Measurements from ENCODE around the gene FAHD1. TPM values are rescaled to one million over a fixed set of nuclear protein-coding genes. Genes with fewer than 3 reads are reported as not detected.
"Not testable (repeated sequence)": the region's sequence is repeated elsewhere in the genome, so short reads cannot be mapped to it uniquely, and the experiment has no call there.

FAHD1 gene
- total RNA-seq, 3 donors from 2014 or later = 27.2 to 35.4 (median 29.7) TPM

DNA sequence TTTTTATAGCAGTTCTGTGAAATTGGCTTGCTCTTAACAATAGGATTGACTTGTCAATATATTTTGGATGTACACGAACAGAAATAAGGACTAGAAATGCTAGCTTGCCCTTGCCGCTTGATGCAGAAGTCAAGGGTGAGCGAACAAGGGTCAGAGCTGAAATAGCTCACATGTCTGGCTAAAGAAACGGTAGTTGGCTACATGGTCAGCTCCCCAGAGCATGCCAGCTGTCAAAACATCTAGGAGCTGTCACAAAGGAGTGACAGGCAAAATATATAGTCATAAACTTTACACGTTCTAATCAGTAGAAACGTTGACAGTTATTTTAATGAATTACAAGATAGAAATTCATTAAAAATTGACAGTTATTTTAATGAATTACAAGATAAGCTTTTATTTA lies 47.8 kb downstream of the FAHD1 start:
- Histone ChIP-seq H3K27me3 (peaks cover 0 to 3% of the 10 kb centered on the region in 2 donors), H3K4me3 (no peak overlapping the region), H3K4me1 (no peaks in the 10 kb centered on the region), H3K36me3 (no peaks in the 10 kb centered on the region), H3K9me3 (no peaks in the 10 kb centered on the region), H3K27ac (no peak overlapping the region)
- TF ChIP-seq POLR2AphosphoS5 (IDR thresholded peaks at IDR 0.05) (no peak), POLR2A (IDR thresholded peaks at IDR 0.05) (no peak)
- TF ChIP-seq, protein P1, sequence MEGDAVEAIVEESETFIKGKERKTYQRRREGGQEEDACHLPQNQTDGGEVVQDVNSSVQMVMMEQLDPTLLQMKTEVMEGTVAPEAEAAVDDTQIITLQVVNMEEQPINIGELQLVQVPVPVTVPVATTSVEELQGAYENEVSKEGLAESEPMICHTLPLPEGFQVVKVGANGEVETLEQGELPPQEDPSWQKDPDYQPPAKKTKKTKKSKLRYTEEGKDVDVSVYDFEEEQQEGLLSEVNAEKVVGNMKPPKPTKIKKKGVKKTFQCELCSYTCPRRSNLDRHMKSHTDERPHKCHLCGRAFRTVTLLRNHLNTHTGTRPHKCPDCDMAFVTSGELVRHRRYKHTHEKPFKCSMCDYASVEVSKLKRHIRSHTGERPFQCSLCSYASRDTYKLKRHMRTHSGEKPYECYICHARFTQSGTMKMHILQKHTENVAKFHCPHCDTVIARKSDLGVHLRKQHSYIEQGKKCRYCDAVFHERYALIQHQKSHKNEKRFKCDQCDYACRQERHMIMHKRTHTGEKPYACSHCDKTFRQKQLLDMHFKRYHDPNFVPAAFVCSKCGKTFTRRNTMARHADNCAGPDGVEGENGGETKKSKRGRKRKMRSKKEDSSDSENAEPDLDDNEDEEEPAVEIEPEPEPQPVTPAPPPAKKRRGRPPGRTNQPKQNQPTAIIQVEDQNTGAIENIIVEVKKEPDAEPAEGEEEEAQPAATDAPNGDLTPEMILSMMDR (IDR thresholded peaks at IDR 0.05) = no peak
- intact Hi-C loops (cut with DNase I; ENCODE audit: low total_unique reads) = no loop called here
- no peak for DNase-seq (ENCODE audit: low spot score in 2 of 2)

- H3K27ac ChIP-seq; H3K4me1 ChIP-seq; DNase-seq (ENCODE audit: low spot score in 2 of 2); H3K9me3 ChIP-seq; H3K36me3 ChIP-seq; H3K4me3 ChIP-seq; H3K27me3 ChIP-seq; intact Hi-C loops (cut with DNase I; ENCODE audit: low total_unique reads): not testable (repeated sequence)
These were observed 49.1 kb downstream of the FAHD1 start for GRCh38 chr16:1876066-1876465.

GRCh38 chr16:1876468-1876867 lies 49.5 kb downstream of the FAHD1 start:
- TF ChIP-seq POLR2A (IDR thresholded peaks at IDR 0.05) = no peak
- no peak for TF ChIP-seq POLR2AphosphoS5 (IDR thresholded peaks at IDR 0.05)
- TF ChIP-seq, protein P1 (IDR thresholded peaks at IDR 0.05) = no peak
- intact Hi-C loops (cut with DNase I; ENCODE audit: low total_unique reads) = no loop called here
- Histone ChIP-seq H3K4me3 (no peak overlapping the region), H3K9me3 (no peaks in the 10 kb centered on the region), H3K27me3 (peaks cover 0 to 3% of the 10 kb centered on the region in 2 donors), H3K27ac (no peak overlapping the region), H3K36me3 (no peaks in the 10 kb centered on the region), H3K4me1 (no peaks in the 10 kb centered on the region)
- no peak for DNase-seq (ENCODE audit: low spot score in 2 of 2)

DNA sequence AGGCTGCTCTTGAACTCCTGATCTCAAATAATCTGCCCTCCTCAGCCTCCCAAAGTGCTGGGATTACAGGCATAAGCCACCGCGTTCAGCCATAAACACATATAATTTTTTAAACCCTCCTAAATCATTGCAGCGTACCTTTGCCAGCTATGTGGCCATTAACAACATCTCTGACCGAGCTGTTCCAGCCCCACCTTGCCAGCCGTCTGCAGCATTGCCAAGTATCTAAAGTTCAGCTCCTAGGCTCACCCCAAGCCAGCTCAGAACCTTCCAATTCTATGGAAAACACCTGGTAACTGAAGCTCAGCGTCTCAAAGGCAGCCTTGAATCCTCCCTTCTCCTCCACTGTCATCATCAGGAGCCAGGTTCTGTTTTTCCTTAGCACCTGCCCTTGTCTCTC lies 50.1 kb downstream of the FAHD1 start:
- intact Hi-C loops (cut with DNase I; ENCODE audit: low total_unique reads) = no loop called here
- no peak overlapping the region for H3K27ac ChIP-seq
- H3K4me1 ChIP-seq = no peaks in the 10 kb centered on the region
- DNase-seq (ENCODE audit: low spot score in 2 of 2) = no peak
- H3K9me3 ChIP-seq = no peaks in the 10 kb centered on the region
- H3K27me3 ChIP-seq = peaks cover 0 to 1% of the 10 kb centered on the region in 2 donors
- TF ChIP-seq POLR2AphosphoS5 (IDR thresholded peaks at IDR 0.05) (no peak), POLR2A (IDR thresholded peaks at IDR 0.05) (no peak)
- TF ChIP-seq, protein P1 (IDR thresholded peaks at IDR 0.05) = no peak
- H3K36me3 ChIP-seq = no peaks in the 10 kb centered on the region
- H3K4me3 ChIP-seq = no peak overlapping the region

DNA sequence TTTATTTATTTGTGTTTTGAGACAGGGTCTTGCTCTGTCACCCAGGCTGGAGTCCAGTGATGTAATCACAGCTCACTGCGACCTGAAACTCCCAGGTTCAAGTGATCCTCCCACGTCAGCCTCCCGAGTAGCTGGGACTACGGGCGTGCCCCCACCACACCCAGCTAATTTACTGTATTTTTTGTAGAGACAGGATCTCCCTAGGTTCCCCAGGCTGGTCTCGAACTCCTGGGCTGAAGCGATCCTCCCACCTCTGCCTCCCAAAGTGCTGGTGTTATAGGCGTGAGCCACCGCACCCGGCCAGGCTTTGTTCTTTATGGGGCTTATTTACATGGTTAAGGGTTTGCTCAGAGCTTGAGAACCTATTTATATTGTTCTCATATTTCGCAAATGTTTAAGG lies 50.8 kb downstream of the FAHD1 start:
- no peaks in the 10 kb centered on the region for H3K9me3 ChIP-seq
- TF ChIP-seq, protein P1 (IDR thresholded peaks at IDR 0.05) = no peak
- TF ChIP-seq POLR2AphosphoS5 (IDR thresholded peaks at IDR 0.05) (no peak), POLR2A (IDR thresholded peaks at IDR 0.05) (no peak)
- no peaks in the 10 kb centered on the region for H3K4me1 ChIP-seq
- no peak for DNase-seq (ENCODE audit: low spot score in 2 of 2)
- no peaks in the 10 kb centered on the region for H3K27me3 ChIP-seq
- no peak overlapping the region for H3K4me3 ChIP-seq
- no peak overlapping the region for H3K27ac ChIP-seq
- H3K36me3 ChIP-seq = no peaks in the 10 kb centered on the region
- intact Hi-C loops (cut with DNase I; ENCODE audit: low total_unique reads) = no loop called here

DNA sequence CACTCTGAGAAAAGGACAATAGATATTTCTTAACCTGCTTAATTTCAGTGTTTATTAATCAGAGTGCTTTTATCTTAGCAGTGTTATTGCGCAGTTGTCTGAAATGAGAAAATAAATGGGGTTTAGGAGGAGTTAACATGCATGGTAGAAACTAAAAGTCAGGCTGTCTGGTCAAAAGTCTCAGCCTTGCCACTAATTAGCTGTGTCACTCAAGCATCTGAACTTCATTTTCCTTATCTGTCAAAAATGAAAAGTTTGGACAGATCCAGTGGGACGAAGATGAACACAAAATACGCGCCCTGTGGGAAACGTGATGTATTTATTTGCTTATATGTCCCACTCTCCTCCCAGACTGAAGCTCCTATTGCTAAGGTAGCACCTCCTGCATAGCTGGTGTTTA lies 51.2 kb downstream of the FAHD1 start:
- Histone ChIP-seq H3K27ac (no peak overlapping the region), H3K36me3 (no peaks in the 10 kb centered on the region), H3K9me3 (no peaks in the 10 kb centered on the region), H3K4me3 (no peak overlapping the region), H3K27me3 (no peaks in the 10 kb centered on the region), H3K4me1 (no peaks in the 10 kb centered on the region)
- intact Hi-C loops (cut with DNase I; ENCODE audit: low total_unique reads) = no loop called here
- TF ChIP-seq POLR2AphosphoS5 (IDR thresholded peaks at IDR 0.05) (no peak), POLR2A (IDR thresholded peaks at IDR 0.05) (no peak)
- TF ChIP-seq, protein P1 (IDR thresholded peaks at IDR 0.05) = no peak
- no peak for DNase-seq (ENCODE audit: low spot score in 2 of 2)

All from breast epithelium (tissue), 4 donors.